Left lung (tissue), 14 donors: Measurements from ENCODE around the gene TBX15. TPM values are rescaled to one million over a fixed set of nuclear protein-coding genes. Genes with fewer than 3 reads are reported as not detected.

Experiments
- ATAC-seq: fragments of 200-7000 bp; cut with Tn5 transposase; one replicate; pipeline ENCODE4 v1.9.1; 2020; ENCODE audit warnings: moderate library complexity
- DNase-seq, 4 donors: peaks; one replicate each; pipeline ENCODE4 v3.0.0-alpha.2; 2013 to 2020
- H3K27ac ChIP-seq, 2 donors: fragments of 200-600 bp; sonication (generic) in 1 of 2; one replicate each; pipeline versions ENCODE4 v1.5.0 to v1.8.0; 2020 to 2021
- H3K27me3 ChIP-seq, 2 donors: fragments of 200-600 bp; sonication (generic) in 1 of 2; one replicate each; pipeline versions ENCODE4 v1.5.0 to v1.8.0; 2020 to 2021
- H3K36me3 ChIP-seq, 2 donors: fragments of 200-600 bp; sonication (generic) in 1 of 2; one replicate each; pipeline versions ENCODE4 v1.5.0 to v1.8.0; 2020 to 2021
- H3K4me1 ChIP-seq, 2 donors: fragments of 200-600 bp; one replicate each; pipeline ENCODE4 v1.8.0; 2021
- H3K4me3 ChIP-seq, 2 donors: fragments of 200-600 bp; sonication (generic) in 1 of 2; one replicate each; pipeline versions ENCODE4 v1.5.0 to v1.8.0; 2020 to 2021; ENCODE audit warnings: mild to moderate bottlenecking in 1 of 2
- H3K9me3 ChIP-seq, 2 donors: fragments of 200-600 bp; sonication (generic) in 1 of 2; one replicate each; pipeline versions ENCODE4 v1.5.0 to v1.8.0; 2020 to 2021
- intact Hi-C, 2 donors: fragments of 100-400 bp; cut with DNase I; formaldehyde crosslinking; loops; one replicate each; pipeline versions ENCODE4 v1.11.2 to v1.14.2; 2022
- long read RNA-seq, 12 donors: library from polyadenylated mRNA in 2 of 12; unstranded in 2 of 12; transcript quantifications; one replicate each; pipeline ENCODE4 v2.0.0 and lab custom pipeline, GENCODE V29; 2019 to 2026
- polyA plus RNA-seq, 6 donors: library from polyadenylated mRNA; unstranded; fragments of 120-200 nt; gene quantifications; one replicate each; pipeline ENCODE4 v1.2.1, GENCODE V29; 2013; ENCODE audit not compliant: insufficient read length in 6 of 6
- total RNA-seq, 2 donors: library from RNA; stranded (reverse); fragmentation: NEBNext Ultra II Directional; extraction: Animal tissue kit (Norgen Biotek cat#: 25700); gene quantifications; one replicate each; pipeline ENCODE4 v1.2.1, GENCODE V29; 2021
- TF ChIP-seq, protein P1 (sequence below), 2 donors: fragments of 200-600 bp; sonication (generic) in 1 of 2; IDR thresholded peaks; one replicate each; pipeline versions ENCODE4 v1.5.0 to v1.8.0; 2021; ENCODE audit warnings: antibody characterized with exemption in 2 of 2
- donor health status: DM: no; HTN: yes; CAD: no.
- donor health status: DM: no; HTN: no; CAD: no.

Gene TBX15
- total RNA-seq: 1 to 10 TPM in 1 of 2 donors, under 1 TPM in 1; 0.50 to 1.0 TPM
- polyA plus RNA-seq: under 1 TPM; 0.10 to 0.41 (median 0.25) TPM
- long read RNA-seq, donor 1: 0 reads
- long read RNA-seq, donor 2: 0 reads
- long read RNA-seq, donor 3: 0 reads
- long read RNA-seq, donor 4, partial matches to known transcripts: 0 of 1 reads
- long read RNA-seq, donor 4, other reads (novel, unspliced or antisense): 1 of 1 reads
- long read RNA-seq, donor 5: 0 reads
- long read RNA-seq, donor 6: 0 reads
- long read RNA-seq, donor 7: 0 reads
- long read RNA-seq, donor 8: 0 reads
- long read RNA-seq, donor 9: 0 reads
- long read RNA-seq, donor 10: 0 reads
- long read RNA-seq, donor 11: 0 reads
- long read RNA-seq, donor 12: 0 reads

DNA sequence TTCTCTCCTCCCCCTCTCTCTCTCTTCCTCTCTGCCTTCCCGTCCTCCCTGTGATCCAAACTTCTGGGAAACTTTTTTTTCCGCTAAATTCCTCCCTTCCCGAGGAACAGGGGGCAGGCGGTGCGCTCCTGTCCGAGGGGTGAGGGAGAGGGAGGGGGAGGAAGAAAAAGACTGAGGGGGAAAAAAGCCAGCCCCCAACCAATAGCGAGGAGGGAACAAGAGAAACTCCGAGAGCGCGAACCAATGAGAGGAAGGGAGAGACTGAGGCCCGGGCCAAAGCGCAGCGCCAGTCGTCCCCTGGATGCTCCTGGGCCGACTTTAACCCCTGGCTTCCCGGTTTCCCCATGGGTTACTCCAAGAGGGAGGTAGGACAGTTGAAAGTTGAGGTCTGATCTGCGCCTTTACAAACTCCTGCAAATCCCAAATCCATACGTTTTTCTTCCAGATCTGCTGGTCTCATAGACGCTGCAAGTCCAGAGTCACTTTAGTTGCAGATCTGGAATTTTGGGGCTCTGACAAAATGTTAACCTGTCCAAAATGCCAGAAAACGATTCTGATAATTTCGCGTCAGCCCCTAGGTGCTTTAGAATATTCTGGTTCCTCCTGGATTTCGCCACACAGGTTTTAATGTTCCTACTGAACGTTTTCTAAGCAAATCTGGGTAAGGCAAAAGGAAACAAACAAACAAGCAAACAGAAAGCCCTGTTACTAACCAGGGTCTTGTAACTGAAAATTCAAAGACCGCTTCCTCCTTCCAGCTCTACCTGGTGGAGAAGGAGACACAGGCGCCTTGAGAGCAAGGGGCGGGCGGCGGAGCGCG lies at the start of gene TBX15:
TSS of gene TBX15 (minus strand) at position 158 of the 820 bp plus-strand sequence. CDS start 548 bp downstream, outside the sequence.
- peaks cover 100% of the 10 kb centered on the region in 2 donors for H3K27me3 ChIP-seq
- H3K4me1 ChIP-seq: peaks cover 0 to 40% of the 10 kb centered on the region in 2 donors
- DNase-seq (no peak), ATAC-seq (no peak)
- H3K4me3 ChIP-seq: peak within 1 kb of the TSS in 1 of 2 donors; percentile 23
- H3K27ac ChIP-seq: no peak within 1 kb of the TSS
- no peaks in the 10 kb centered on the region for H3K36me3 ChIP-seq
- TF ChIP-seq, protein P1, sequence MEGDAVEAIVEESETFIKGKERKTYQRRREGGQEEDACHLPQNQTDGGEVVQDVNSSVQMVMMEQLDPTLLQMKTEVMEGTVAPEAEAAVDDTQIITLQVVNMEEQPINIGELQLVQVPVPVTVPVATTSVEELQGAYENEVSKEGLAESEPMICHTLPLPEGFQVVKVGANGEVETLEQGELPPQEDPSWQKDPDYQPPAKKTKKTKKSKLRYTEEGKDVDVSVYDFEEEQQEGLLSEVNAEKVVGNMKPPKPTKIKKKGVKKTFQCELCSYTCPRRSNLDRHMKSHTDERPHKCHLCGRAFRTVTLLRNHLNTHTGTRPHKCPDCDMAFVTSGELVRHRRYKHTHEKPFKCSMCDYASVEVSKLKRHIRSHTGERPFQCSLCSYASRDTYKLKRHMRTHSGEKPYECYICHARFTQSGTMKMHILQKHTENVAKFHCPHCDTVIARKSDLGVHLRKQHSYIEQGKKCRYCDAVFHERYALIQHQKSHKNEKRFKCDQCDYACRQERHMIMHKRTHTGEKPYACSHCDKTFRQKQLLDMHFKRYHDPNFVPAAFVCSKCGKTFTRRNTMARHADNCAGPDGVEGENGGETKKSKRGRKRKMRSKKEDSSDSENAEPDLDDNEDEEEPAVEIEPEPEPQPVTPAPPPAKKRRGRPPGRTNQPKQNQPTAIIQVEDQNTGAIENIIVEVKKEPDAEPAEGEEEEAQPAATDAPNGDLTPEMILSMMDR (IDR thresholded peaks at IDR 0.05): no peak
- intact Hi-C loops: no loop called here
- no peaks in the 10 kb centered on the region for H3K9me3 ChIP-seq

GRCh38 chr1:119034359-119034758 lies 46.2 kb upstream of the TBX15 start:
- no peak for DNase-seq
- H3K36me3 ChIP-seq: peaks cover 0 to 19% of the 10 kb centered on the region in 2 donors
- TF ChIP-seq, protein P1 (IDR thresholded peaks at IDR 0.05): no peak
- no peaks in the 10 kb centered on the region for H3K27me3 ChIP-seq
- no peaks in the 10 kb centered on the region for H3K9me3 ChIP-seq
- H3K4me3 ChIP-seq: no peak overlapping the region
- no peaks in the 10 kb centered on the region for H3K4me1 ChIP-seq
- intact Hi-C loops: no loop called here
- no peak for ATAC-seq
- H3K27ac ChIP-seq: no peak overlapping the region

DNA sequence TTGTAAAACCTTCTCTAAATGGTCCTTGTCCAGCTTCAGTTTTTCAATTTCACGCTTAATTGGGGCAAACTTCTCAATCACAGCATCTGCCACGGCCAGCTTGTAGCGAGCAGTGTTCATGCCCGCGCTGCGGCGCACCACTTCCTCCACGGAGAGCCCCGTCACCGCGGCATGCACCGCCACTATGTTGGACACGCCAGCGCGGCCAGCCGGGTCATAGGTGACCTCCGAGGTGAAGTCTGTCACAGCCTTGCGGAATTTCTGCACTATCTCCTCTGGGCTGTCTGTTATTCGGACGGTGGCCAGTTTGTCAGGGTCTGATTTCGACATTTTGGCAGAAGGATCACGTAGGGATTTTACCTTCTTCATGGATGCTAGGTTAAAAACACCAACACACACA lies 44.8 kb upstream of the TBX15 start:
- TF ChIP-seq, protein P1 (IDR thresholded peaks at IDR 0.05): no peak
- H3K36me3 ChIP-seq: peaks cover 0 to 19% of the 10 kb centered on the region in 2 donors
- DNase-seq (no peak), ATAC-seq (no peak)
- no peaks in the 10 kb centered on the region for H3K4me1 ChIP-seq
- H3K27ac ChIP-seq: no peak overlapping the region
- no peaks in the 10 kb centered on the region for H3K27me3 ChIP-seq
- no peaks in the 10 kb centered on the region for H3K9me3 ChIP-seq
- H3K4me3 ChIP-seq: no peak overlapping the region
- intact Hi-C loops: no loop called here

DNA sequence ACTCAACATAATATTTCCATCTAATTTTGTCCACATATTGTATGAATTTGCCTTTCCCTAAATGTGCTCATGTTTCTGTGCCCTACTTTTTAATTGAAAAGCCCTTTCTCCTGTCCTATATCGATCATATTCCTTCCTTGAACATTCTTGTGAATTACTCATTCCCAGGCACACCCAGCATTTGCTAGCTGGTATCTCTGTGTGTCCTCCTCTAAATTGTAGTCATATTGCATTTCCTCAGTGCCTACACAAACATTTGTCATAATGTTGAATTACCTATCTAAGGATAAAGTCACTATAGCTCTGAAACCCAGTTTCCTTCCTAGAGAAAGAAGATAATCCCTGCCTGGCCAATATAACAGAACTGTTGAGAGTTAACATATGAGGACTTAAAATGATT lies 39.6 kb upstream of the TBX15 start:
- TF ChIP-seq, protein P1 (IDR thresholded peaks at IDR 0.05): no peak
- DNase-seq (no peak), ATAC-seq (no peak)
- Histone ChIP-seq H3K9me3 (no peaks in the 10 kb centered on the region), H3K27me3 (no peaks in the 10 kb centered on the region), H3K4me3 (no peak overlapping the region), H3K36me3 (peaks cover 0 to 14% of the 10 kb centered on the region in 2 donors), H3K27ac (no peak overlapping the region), H3K4me1 (no peaks in the 10 kb centered on the region)
- intact Hi-C loops: no loop called here

- DNase-seq: no peak
Measured at GRCh38 chr1:119026956-119027355, 38.8 kb upstream of the TBX15 start.

More at GRCh38 chr1:119026956-119027355, 38.8 kb upstream of the TBX15 start:
- TF ChIP-seq, protein P1 (IDR thresholded peaks at IDR 0.05): no peak
- no peak for ATAC-seq
- Histone ChIP-seq H3K27me3 (no peaks in the 10 kb centered on the region), H3K9me3 (no peaks in the 10 kb centered on the region), H3K27ac (no peak overlapping the region), H3K36me3 (peaks cover 0 to 9% of the 10 kb centered on the region in 2 donors), H3K4me1 (no peaks in the 10 kb centered on the region), H3K4me3 (no peak overlapping the region)
- intact Hi-C loops: no loop called here
